GM19023 (cell line): Measurements from ENCODE around the gene CYP2U1.
A peak's percentile ranks its signal among the peaks of the same experiment; 100 is the strongest.
"Not testable (repeated sequence)": the region's sequence is repeated elsewhere in the genome, so short reads cannot be mapped to it uniquely, and the experiment has no call there.

ENCODE experiments used
- ATAC-seq: cut with Tn5 transposase; IDR thresholded peaks from one replicate; pipeline ENCODE4 v1.9.1; 2021; ENCODE audit warnings: mild to moderate bottlenecking, moderate library complexity; ENCODE audit not compliant: unreplicated experiment

CYP2U1 gene

GRCh38 chr4:107930821-107931774 lies at the start of gene CYP2U1:
Gene CYP2U1, plus strand, starts transcription at chr4:107931549. Its CDS starts 95 bp downstream, at chr4:107931644.
- ATAC-seq = peak; percentile 96

- no peak for ATAC-seq
Measured at GRCh38 chr4:107885865-107886264, 45.5 kb upstream of the CYP2U1 start.

- ATAC-seq = no peak
Measured at GRCh38 chr4:107888237-107888636, 43.1 kb upstream of the CYP2U1 start.

- no peak for ATAC-seq
Measured at GRCh38 chr4:107890779-107891178, 40.6 kb upstream of the CYP2U1 start.

- no peak for ATAC-seq
Measured at GRCh38 chr4:107891299-107891698, 40.0 kb upstream of the CYP2U1 start.

GRCh38 chr4:107893171-107894137 lies 37.9 kb upstream of the CYP2U1 start:
- no peak for ATAC-seq

GRCh38 chr4:107894138-107894603 lies 37.2 kb upstream of the CYP2U1 start:
- ATAC-seq = no peak

- ATAC-seq = no peak
Measured at GRCh38 chr4:107896158-107896645, 35.1 kb upstream of the CYP2U1 start.

GRCh38 chr4:107896646-107897045 lies 34.7 kb upstream of the CYP2U1 start:
- no peak for ATAC-seq

- ATAC-seq = no peak
Measured at GRCh38 chr4:107897823-107898222, 33.5 kb upstream of the CYP2U1 start.

- ATAC-seq = no peak
Measured at GRCh38 chr4:107900067-107900466, 31.3 kb upstream of the CYP2U1 start.

- ATAC-seq = no peak
Measured at GRCh38 chr4:107900508-107900907, 30.8 kb upstream of the CYP2U1 start.

GRCh38 chr4:107901213-107901934 lies 30.0 kb upstream of the CYP2U1 start:
- no peak for ATAC-seq

- peak; percentile 57 for ATAC-seq
Measured at GRCh38 chr4:107902715-107903114, 28.6 kb upstream of the CYP2U1 start.

- not testable (repeated sequence) for ATAC-seq
Measured at GRCh38 chr4:107905082-107905481, 26.3 kb upstream of the CYP2U1 start.

- ATAC-seq = no peak
Measured at GRCh38 chr4:107906458-107907100, 24.8 kb upstream of the CYP2U1 start.

GRCh38 chr4:107908377-107908776 lies 23.0 kb upstream of the CYP2U1 start:
- ATAC-seq = no peak

- peak; percentile 85 for ATAC-seq
Measured at GRCh38 chr4:107913283-107913899, 18.0 kb upstream of the CYP2U1 start.

GRCh38 chr4:107915220-107915619 lies 16.1 kb upstream of the CYP2U1 start:
- no peak for ATAC-seq
